T-cell (primary cell): ENCODE results near the gene CDC42BPB. TPM values are rescaled to one million over a fixed set of nuclear protein-coding genes. Genes with fewer than 3 reads are reported as not detected.

Experiments used
- ATAC-seq, 4 experiments: fragments of 200-7000 bp in 3 of 4; fragments of 150-1000 bp in 1 of 4; cut with Tn5 transposase; replicated peaks in 1 of 4; 1 replicate in 3 of 4; 2 replicates in 1 of 4; pipeline ENCODE4 v1.10.0; 2021; ENCODE audit warnings: moderate library complexity in 3 of 4, mild to moderate bottlenecking in 2 of 4, moderate number of reproducible peaks in 1 of 4
- CTCF ChIA-PET, 2 donors: fragments of 300-600 bp; sonication (Branson Sonifier 250); formaldehyde crosslinking; loops; one replicate each; lab custom pipeline; 2022; ENCODE audit warnings: antibody characterized with exemption in 2 of 2; lab: Charles Lee
- POLR2A ChIA-PET, 2 donors: fragments of 300-600 bp; sonication (Branson Sonifier 250); formaldehyde crosslinking; loops; one replicate each; lab custom pipeline; 2022; ENCODE audit warnings: antibody characterized with exemption in 2 of 2; lab: Charles Lee
- DNase-seq, 35 experiments: peaks; one replicate each; pipeline versions ENCODE4 v3.0.0 to v3.0.0-alpha.2; 2013 to 2023
- H3K27ac ChIP-seq: one replicate; pipeline ENCODE4 v1.5.1; 2013; ENCODE audit warnings: low read length
- H3K27me3 ChIP-seq, 2 experiments: replicated peaks in 1 of 2; 1 replicate in 1 of 2; 2 replicates in 1 of 2; pipeline versions ENCODE4 v1.6.1 to v1.7.0; 2013; ENCODE audit warnings: low read length in 1 of 2, mixed read lengths in 1 of 2; ENCODE audit not compliant: control insufficient read depth in 2 of 2, insufficient read depth in 2 of 2; ENCODE audit errors: extremely low read depth in 1 of 2
- H3K36me3 ChIP-seq, 2 donors: 1 replicate in 1 of 2; 2 replicates in 1 of 2; pipeline versions ENCODE4 v1.6.1 to v1.7.0; 2013; ENCODE audit warnings: low read length in 1 of 2; ENCODE audit not compliant: control insufficient read depth in 2 of 2, insufficient read depth in 1 of 2; ENCODE audit errors: extremely low read depth in 1 of 2
- H3K4me1 ChIP-seq, 2 experiments: 1 replicate in 1 of 2; 2 replicates in 1 of 2; pipeline versions ENCODE4 v1.6.1 to v1.7.0; 2013; ENCODE audit warnings: low read length in 2 of 2, mixed read lengths in 1 of 2; ENCODE audit not compliant: insufficient read depth in 2 of 2, control insufficient read depth in 1 of 2; ENCODE audit errors: extremely low read depth in 1 of 2
- H3K4me3 ChIP-seq, 2 donors: 1 replicate in 1 of 2; 2 replicates in 1 of 2; pipeline versions ENCODE4 v1.5.1 to v1.7.0; 2013; ENCODE audit warnings: mild to moderate bottlenecking in 2 of 2, low read length in 1 of 2, moderate library complexity in 1 of 2; ENCODE audit not compliant: control insufficient read depth in 1 of 2; ENCODE audit errors: extremely low read depth in 1 of 2
- H3K9me3 ChIP-seq: 2 replicates; pipeline ENCODE4 v1.7.0; 2013
- H3K27ac Mint-ChIP-seq, 2 donors: one replicate each; pipeline ENCODE4 v1.8.0; 2020 to 2021; ENCODE audit warnings: mild to moderate bottlenecking in 2 of 2, mixed read lengths in 2 of 2
- H3K27me3 Mint-ChIP-seq, 2 donors: one replicate each; pipeline ENCODE4 v1.8.0; 2021 to 2022; ENCODE audit warnings: mixed read lengths in 2 of 2
- H3K36me3 Mint-ChIP-seq: one replicate; pipeline ENCODE4 v1.8.0; 2021; ENCODE audit warnings: mixed read lengths
- H3K4me1 Mint-ChIP-seq, 3 donors: one replicate each; pipeline ENCODE4 v1.8.0; 2020 to 2022; ENCODE audit warnings: mixed read lengths in 3 of 3, mild to moderate bottlenecking in 1 of 3
- H3K4me3 Mint-ChIP-seq, 3 donors: one replicate each; pipeline ENCODE4 v1.8.0; 2020 to 2022; ENCODE audit warnings: mild to moderate bottlenecking in 3 of 3, mixed read lengths in 3 of 3, moderate library complexity in 3 of 3
- H3K9me3 Mint-ChIP-seq, 3 donors: one replicate each; pipeline ENCODE4 v1.8.0; 2020 to 2022; ENCODE audit warnings: mixed read lengths in 3 of 3
- WGBS: methylation state at CpG from one replicate; pipeline ENCODE4 v1.1.5; 2013; ENCODE audit warnings: missing lambda C conversion rate; ENCODE audit not compliant: insufficient coverage; 5-methylcytosine and 5-hydroxymethylcytosine counted together
- total RNA-seq, 35 experiments: library from RNA in 6 of 35; stranded (reverse) in 6 of 35; fragments of 120-200 nt in 1 of 35; gene quantifications; one replicate each; pipeline versions ENCODE4 v1.2.1 to v1.2.4 and lab custom pipeline; 2013 to 2026

CDC42BPB gene
- total RNA-seq: 10 to 100 TPM in 3 of 5 donors, 1 to 10 TPM in 2; 5.3 to 17.5 (median 11.2) TPM
- 2.5 TPM for total RNA-seq (2013)
- 4.8 to 23.0 (median 12.1) reads per million in 29 experiments for total RNA-seq (lab: John Stamatoyannopoulos, UW)

GRCh38 chr14:103057372-103058163, at the start of gene CDC42BPB:
Gene CDC42BPB (minus strand): TSS chr14:103057549. CDS start chr14:103057173, 376 bp downstream.
- DNase-seq (peak in 29 of 35 experiments; percentile 11 to 72 (median 40)), ATAC-seq (peak; percentile 87 to 89 (median 88))
- H3K4me1 Mint-ChIP-seq: peaks cover 8 to 19% (median 9%) of the 10 kb centered on the region in 3 donors
- Histone ChIP-seq H3K9me3 (no peaks in the 10 kb centered on the region), H3K4me1 (peaks cover 2 to 16% of the 10 kb centered on the region in 2 experiments), H3K4me3 (peak within 1 kb of the TSS; percentile 27 to 39), H3K27me3 (peaks cover 16 to 42% of the 10 kb centered on the region in 2 experiments), H3K27ac (no peak within 1 kb of the TSS), H3K36me3 (no peaks in the 10 kb centered on the region)
- H3K27me3 Mint-ChIP-seq: peaks cover 14 to 18% of the 10 kb centered on the region in 2 donors
- ChIA-PET POLR2A (no interaction called here), CTCF (no interaction called here)
- H3K36me3 Mint-ChIP-seq: no peaks in the 10 kb centered on the region
- H3K9me3 Mint-ChIP-seq: no peaks in the 10 kb centered on the region
- WGBS: 3% methylated on average over 93 of the region's 113 CpGs
- H3K27ac Mint-ChIP-seq: no peak within 1 kb of the TSS
- H3K4me3 Mint-ChIP-seq: peak within 1 kb of the TSS; percentile 68 to 76 (median 72)

GRCh38 chr14:103105580-103106150, 48.3 kb upstream of the CDC42BPB start:
- H3K27ac ChIP-seq: no peak overlapping the region
- ChIA-PET CTCF (interaction anchor here in 1 of 2 donors (1.2 to 1.7 kb wide), 4 partner anchors 10 to 411 kb away, joined by 3 to 12 read pairs (median 8); no protein-coding TSS in a partner anchor), POLR2A (no interaction called here)
- no peak overlapping the region for H3K27ac Mint-ChIP-seq
- ATAC-seq (peak in 1 of 4 experiments; percentile 31), DNase-seq (peak in 3 of 35 experiments; percentile 20 to 33 (median 29))
- H3K36me3 ChIP-seq: no peaks in the 10 kb centered on the region
- peaks cover 0 to 87% of the 10 kb centered on the region in 2 experiments for H3K27me3 ChIP-seq
- H3K4me1 Mint-ChIP-seq: peaks cover 11 to 17% (median 12%) of the 10 kb centered on the region in 3 donors
- no peaks in the 10 kb centered on the region for H3K9me3 Mint-ChIP-seq
- 23% methylated on average over 6 of the region's 9 CpGs for WGBS
- no peaks in the 10 kb centered on the region for H3K36me3 Mint-ChIP-seq
- H3K27me3 Mint-ChIP-seq: peaks cover 27 to 47% of the 10 kb centered on the region in 2 donors
- H3K4me3 ChIP-seq: no peak overlapping the region
- H3K4me3 Mint-ChIP-seq: peak overlapping the region in 1 of 3 donors; percentile 19
- H3K4me1 ChIP-seq: peaks cover 0 to 14% of the 10 kb centered on the region in 2 experiments
- H3K9me3 ChIP-seq: no peaks in the 10 kb centered on the region

GRCh38 chr14:103104654-103105452, 47.5 kb upstream of the CDC42BPB start:
- no peaks in the 10 kb centered on the region for H3K9me3 Mint-ChIP-seq
- ATAC-seq (peak; percentile 86 to 95 (median 91)), DNase-seq (peak; percentile 47 to 78 (median 70))
- no peaks in the 10 kb centered on the region for H3K36me3 ChIP-seq
- H3K27ac Mint-ChIP-seq: no peak overlapping the region
- H3K4me1 Mint-ChIP-seq: peaks cover 11 to 17% (median 12%) of the 10 kb centered on the region in 3 donors
- CTCF ChIA-PET: interaction anchor here (0.5 to 1.7 kb wide), 12 partner anchors 9 to 524 kb away, joined by 3 to 12 read pairs (median 4); no protein-coding TSS in a partner anchor
- H3K36me3 Mint-ChIP-seq: no peaks in the 10 kb centered on the region
- peaks cover 0 to 87% of the 10 kb centered on the region in 2 experiments for H3K27me3 ChIP-seq
- peaks cover 0 to 14% of the 10 kb centered on the region in 2 experiments for H3K4me1 ChIP-seq
- no peak overlapping the region for H3K4me3 ChIP-seq
- no peaks in the 10 kb centered on the region for H3K9me3 ChIP-seq
- no peak overlapping the region for H3K27ac ChIP-seq
- H3K4me3 Mint-ChIP-seq: peak overlapping the region in 1 of 3 donors; percentile 19
- 11% methylated on average over 56 of the region's 59 CpGs for WGBS
- POLR2A ChIA-PET: no interaction called here
- H3K27me3 Mint-ChIP-seq: peaks cover 27 to 49% of the 10 kb centered on the region in 2 donors

GRCh38 chr14:103104389-103104653, 47.0 kb upstream of the CDC42BPB start:
- ChIA-PET POLR2A (no interaction called here), CTCF (interaction anchor here (0.5 to 1.7 kb wide), 10 partner anchors 8 to 523 kb away, joined by 3 to 12 read pairs (median 4); no protein-coding TSS in a partner anchor)
- no peak for ATAC-seq
- H3K27me3 Mint-ChIP-seq: peaks cover 27 to 49% of the 10 kb centered on the region in 2 donors
- Histone ChIP-seq H3K4me3 (no peak overlapping the region), H3K36me3 (no peaks in the 10 kb centered on the region), H3K4me1 (peaks cover 0 to 14% of the 10 kb centered on the region in 2 experiments), H3K27ac (no peak overlapping the region), H3K27me3 (peaks cover 0 to 88% of the 10 kb centered on the region in 2 experiments), H3K9me3 (no peaks in the 10 kb centered on the region)
- no peak for DNase-seq
- no peak overlapping the region for H3K27ac Mint-ChIP-seq
- H3K36me3 Mint-ChIP-seq: no peaks in the 10 kb centered on the region
- H3K9me3 Mint-ChIP-seq: no peaks in the 10 kb centered on the region
- WGBS: 24% methylated on average over 15 of the region's 20 CpGs
- no peak overlapping the region for H3K4me3 Mint-ChIP-seq
- peaks cover 11 to 17% (median 12%) of the 10 kb centered on the region in 3 donors for H3K4me1 Mint-ChIP-seq

GRCh38 chr14:103103461-103104388, 46.4 kb upstream of the CDC42BPB start:
- no peak overlapping the region for H3K4me3 Mint-ChIP-seq
- WGBS: 10% methylated on average over 59 of the region's 68 CpGs

More at GRCh38 chr14:103103461-103104388, 46.4 kb upstream of the CDC42BPB start:
- ChIA-PET CTCF (interaction anchor here (1.3 to 1.4 kb wide), 2 partner anchors 8 to 189 kb away, joined by 6 to 12 read pairs; no protein-coding TSS in a partner anchor), POLR2A (no interaction called here)
- ATAC-seq: no peak
- no peaks in the 10 kb centered on the region for H3K36me3 ChIP-seq
- no peaks in the 10 kb centered on the region for H3K36me3 Mint-ChIP-seq
- H3K9me3 Mint-ChIP-seq: no peaks in the 10 kb centered on the region
- peaks cover 11 to 17% (median 12%) of the 10 kb centered on the region in 3 donors for H3K4me1 Mint-ChIP-seq
- H3K27ac ChIP-seq: no peak overlapping the region
- H3K27me3 ChIP-seq: peaks cover 0 to 92% of the 10 kb centered on the region in 2 experiments
- H3K27me3 Mint-ChIP-seq: peaks cover 27 to 49% of the 10 kb centered on the region in 2 donors
- DNase-seq: no peak
- H3K9me3 ChIP-seq: no peaks in the 10 kb centered on the region
- no peak overlapping the region for H3K4me3 ChIP-seq
- H3K4me1 ChIP-seq: peaks cover 0 to 14% of the 10 kb centered on the region in 2 experiments
- peak overlapping the region in 1 of 2 donors; percentile 27 for H3K27ac Mint-ChIP-seq
